ENCODE results near the gene CHRNA10. TPM values are rescaled to one million over a fixed set of nuclear protein-coding genes. Genes with fewer than 3 reads are reported as not detected.

CHRNA10 gene
- total RNA-seq, 4 donors from 2014 or later, result 0.19 to 0.78 (median 0.67) TPM; not detected in 1

DNA sequence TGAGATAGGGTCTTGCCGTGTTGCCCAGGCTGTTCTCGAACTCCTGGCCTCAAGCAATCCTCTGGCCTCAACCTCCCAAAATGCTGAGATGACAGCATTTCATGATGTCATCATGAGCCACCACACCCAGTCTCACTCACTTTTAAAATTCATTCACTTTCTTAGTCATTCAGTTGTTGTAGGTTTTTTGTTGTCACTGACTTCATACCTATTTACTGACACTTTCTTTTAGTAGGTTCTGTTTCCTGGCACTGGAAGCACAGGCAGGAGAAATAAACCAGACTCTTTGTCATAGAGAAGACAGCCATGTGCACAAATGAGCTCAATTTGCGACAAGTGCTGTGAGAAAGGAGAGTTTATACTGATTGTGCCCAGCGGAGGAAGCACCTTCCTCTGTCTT is 39.9 kb downstream of the CHRNA10 start:
- Histone ChIP-seq H3K27ac (no peak overlapping the region), H3K27me3 (no peaks in the 10 kb centered on the region), H3K9me3 (no peaks in the 10 kb centered on the region), H3K36me3 (no peaks in the 10 kb centered on the region), H3K4me1 (no peaks in the 10 kb centered on the region), H3K4me3 (no peak overlapping the region)
- 66 to 73% methylated on average over 3 to 4 of the region's 4 CpGs for WGBS, 2 donors (ENCODE audit: low coverage in 1 of 2)
- no peak for TF ChIP-seq EP300 (IDR thresholded peaks at IDR 0.05)
- no peak for TF ChIP-seq POLR2A (IDR thresholded peaks at IDR 0.05)
- no peak for TF ChIP-seq POLR2AphosphoS5 (IDR thresholded peaks at IDR 0.05)
- TF ChIP-seq, protein P1, sequence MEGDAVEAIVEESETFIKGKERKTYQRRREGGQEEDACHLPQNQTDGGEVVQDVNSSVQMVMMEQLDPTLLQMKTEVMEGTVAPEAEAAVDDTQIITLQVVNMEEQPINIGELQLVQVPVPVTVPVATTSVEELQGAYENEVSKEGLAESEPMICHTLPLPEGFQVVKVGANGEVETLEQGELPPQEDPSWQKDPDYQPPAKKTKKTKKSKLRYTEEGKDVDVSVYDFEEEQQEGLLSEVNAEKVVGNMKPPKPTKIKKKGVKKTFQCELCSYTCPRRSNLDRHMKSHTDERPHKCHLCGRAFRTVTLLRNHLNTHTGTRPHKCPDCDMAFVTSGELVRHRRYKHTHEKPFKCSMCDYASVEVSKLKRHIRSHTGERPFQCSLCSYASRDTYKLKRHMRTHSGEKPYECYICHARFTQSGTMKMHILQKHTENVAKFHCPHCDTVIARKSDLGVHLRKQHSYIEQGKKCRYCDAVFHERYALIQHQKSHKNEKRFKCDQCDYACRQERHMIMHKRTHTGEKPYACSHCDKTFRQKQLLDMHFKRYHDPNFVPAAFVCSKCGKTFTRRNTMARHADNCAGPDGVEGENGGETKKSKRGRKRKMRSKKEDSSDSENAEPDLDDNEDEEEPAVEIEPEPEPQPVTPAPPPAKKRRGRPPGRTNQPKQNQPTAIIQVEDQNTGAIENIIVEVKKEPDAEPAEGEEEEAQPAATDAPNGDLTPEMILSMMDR (IDR thresholded peaks at IDR 0.05), result no peak
- no peak for ATAC-seq

DNA sequence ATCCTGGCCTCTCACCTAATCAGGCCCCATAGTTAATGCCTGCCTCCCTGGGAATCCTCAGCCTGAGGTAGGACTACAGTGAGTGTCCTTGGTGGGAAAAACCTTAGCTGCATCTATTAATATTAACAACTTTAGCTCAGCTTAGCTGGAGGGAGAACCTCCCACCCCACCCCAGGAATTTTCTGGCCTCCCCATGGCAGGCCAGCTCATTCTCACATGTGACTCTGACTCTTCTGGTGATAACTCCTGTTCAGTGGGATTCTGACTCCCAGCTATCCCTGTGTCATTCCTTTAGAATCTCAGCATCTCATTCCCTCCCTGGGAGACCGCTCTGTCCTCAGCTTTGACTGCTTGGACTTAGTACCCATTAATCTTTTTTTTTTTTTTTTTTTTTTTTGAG is 43.9 kb downstream of the CHRNA10 start:
- Histone ChIP-seq H3K4me3 (no peak overlapping the region), H3K36me3 (no peaks in the 10 kb centered on the region), H3K27me3 (no peaks in the 10 kb centered on the region), H3K4me1 (no peaks in the 10 kb centered on the region), H3K9me3 (no peaks in the 10 kb centered on the region), H3K27ac (no peak overlapping the region)
- WGBS, 2 donors (ENCODE audit: low coverage in 1 of 2), result 63 to 83% methylated on average over 1 of the region's 1 CpG
- no peak for TF ChIP-seq POLR2AphosphoS5 (IDR thresholded peaks at IDR 0.05)
- TF ChIP-seq, protein P1 (IDR thresholded peaks at IDR 0.05), result no peak
- TF ChIP-seq POLR2A (IDR thresholded peaks at IDR 0.05), result no peak
- no peak for TF ChIP-seq EP300 (IDR thresholded peaks at IDR 0.05)
- ATAC-seq, result no peak

DNA sequence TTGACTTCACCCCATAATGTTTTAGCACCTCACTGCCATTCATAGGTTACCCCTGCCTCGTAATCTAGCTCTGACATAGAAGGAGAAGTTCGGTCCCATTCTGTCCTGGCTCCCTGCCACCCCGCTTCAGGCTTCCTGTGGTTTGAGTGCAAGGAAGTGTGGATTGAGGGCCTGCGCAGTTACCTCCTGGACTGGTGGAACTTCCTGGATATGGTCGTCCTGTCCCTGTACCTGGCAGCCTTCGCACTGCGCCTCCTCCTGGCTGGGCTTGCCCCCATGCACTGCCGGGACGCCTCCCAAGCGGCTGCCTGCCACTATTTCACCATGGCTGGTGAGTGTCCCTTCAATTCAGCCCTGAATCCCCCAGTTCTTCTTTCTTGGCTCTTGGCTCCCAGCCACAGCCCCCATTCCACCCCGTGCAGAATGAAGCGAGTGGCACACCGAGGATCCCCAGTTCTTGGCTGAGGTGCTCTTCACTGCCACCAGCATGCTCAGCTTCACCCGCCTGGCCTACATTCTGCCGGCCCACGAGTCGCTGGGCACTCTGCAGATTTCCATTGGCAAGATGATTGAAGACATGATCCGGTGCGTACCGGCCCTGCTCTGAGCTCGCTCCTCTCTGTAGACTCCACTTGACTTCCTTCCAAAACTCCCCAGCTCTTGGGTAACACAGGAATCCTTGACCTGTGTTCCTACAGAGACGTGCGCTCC is 44.8 kb downstream of the CHRNA10 start:
- 69 to 89% methylated on average over 15 to 17 of the region's 23 CpGs for WGBS, 2 donors (ENCODE audit: low coverage in 1 of 2)
- no peaks in the 10 kb centered on the region for H3K9me3 ChIP-seq
- no peaks in the 10 kb centered on the region for H3K36me3 ChIP-seq
- TF ChIP-seq POLR2AphosphoS5 (IDR thresholded peaks at IDR 0.05) (no peak), POLR2A (IDR thresholded peaks at IDR 0.05) (no peak), EP300 (IDR thresholded peaks at IDR 0.05) (no peak)
- TF ChIP-seq, protein P1 (IDR thresholded peaks at IDR 0.05), result no peak
- ATAC-seq, result no peak
- H3K4me1 ChIP-seq, result no peaks in the 10 kb centered on the region
- no peaks in the 10 kb centered on the region for H3K27me3 ChIP-seq
- H3K4me3 ChIP-seq, result peak overlapping the region in 1 of 2 donors; percentile 24
- H3K27ac ChIP-seq, result no peak overlapping the region

DNA sequence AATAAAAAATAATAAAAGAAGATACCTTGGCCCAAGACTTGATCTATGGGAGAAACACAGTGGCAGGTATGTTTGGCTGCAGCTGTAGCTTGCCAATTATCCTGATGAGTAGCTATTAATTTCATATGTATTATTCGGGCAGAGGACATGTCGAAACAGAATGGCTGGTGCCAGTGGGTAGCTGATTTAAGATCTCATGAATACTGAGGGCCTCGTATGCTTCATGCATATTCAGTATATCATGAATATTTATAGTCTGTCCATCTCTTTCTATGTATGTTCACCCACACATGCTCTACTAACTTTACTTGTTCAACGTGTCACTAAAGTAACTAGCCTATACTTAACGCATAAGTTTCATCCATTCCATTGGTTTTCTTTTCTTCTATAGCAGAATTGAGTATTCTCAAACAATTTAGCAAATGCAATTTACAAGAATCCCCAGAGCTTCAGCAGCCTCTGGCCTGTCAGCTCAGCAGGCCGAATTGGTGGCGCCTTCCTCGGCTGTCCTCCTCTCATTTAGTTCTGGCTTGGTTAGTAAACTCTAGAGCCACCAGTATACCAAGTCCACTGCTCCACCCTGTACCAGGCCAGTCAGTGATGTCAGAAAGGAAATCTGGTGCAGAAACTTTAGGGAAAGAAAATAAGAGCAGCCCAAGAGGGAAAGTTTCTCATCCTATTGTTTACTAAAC is 47.3 kb downstream of the CHRNA10 start:
- Histone ChIP-seq H3K36me3 (no peaks in the 10 kb centered on the region), H3K4me3 (no peak overlapping the region), H3K9me3 (no peaks in the 10 kb centered on the region), H3K27ac (no peak overlapping the region), H3K4me1 (no peaks in the 10 kb centered on the region), H3K27me3 (no peaks in the 10 kb centered on the region)
- no peak for TF ChIP-seq EP300 (IDR thresholded peaks at IDR 0.05)
- TF ChIP-seq, protein P1 (IDR thresholded peaks at IDR 0.05), result no peak
- no peak for TF ChIP-seq POLR2A (IDR thresholded peaks at IDR 0.05)
- no peak for TF ChIP-seq POLR2AphosphoS5 (IDR thresholded peaks at IDR 0.05)
- no peak for ATAC-seq
- 48 to 60% methylated on average over 5 to 8 of the region's 8 CpGs for WGBS, 2 donors (ENCODE audit: low coverage in 1 of 2)

DNA sequence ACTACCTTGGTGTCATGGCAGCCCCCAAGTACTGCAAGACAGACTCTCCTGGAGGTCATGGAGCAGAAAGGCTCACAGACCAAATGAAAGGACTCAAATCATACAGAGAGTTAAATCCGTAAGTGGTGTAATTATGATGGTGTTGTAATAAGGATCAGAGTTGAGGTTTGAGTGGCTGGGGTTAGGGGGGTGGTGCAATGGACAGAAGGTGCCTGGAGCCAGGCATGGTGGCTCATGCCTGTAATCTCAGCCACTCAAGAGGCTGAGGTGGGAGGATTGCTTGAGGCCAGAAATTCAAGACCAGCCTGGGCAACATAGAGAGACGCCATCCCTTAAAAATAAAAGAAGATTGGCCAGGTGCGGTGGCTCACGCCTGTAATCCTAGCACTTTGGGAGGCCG is 48.1 kb downstream of the CHRNA10 start:
- Histone ChIP-seq H3K27me3 (no peaks in the 10 kb centered on the region), H3K36me3 (no peaks in the 10 kb centered on the region), H3K4me3 (no peak overlapping the region), H3K9me3 (no peaks in the 10 kb centered on the region), H3K27ac (no peak overlapping the region), H3K4me1 (no peaks in the 10 kb centered on the region)
- TF ChIP-seq, protein P1 (IDR thresholded peaks at IDR 0.05), result no peak
- TF ChIP-seq POLR2A (IDR thresholded peaks at IDR 0.05) (no peak), EP300 (IDR thresholded peaks at IDR 0.05) (no peak), POLR2AphosphoS5 (IDR thresholded peaks at IDR 0.05) (no peak)
- ATAC-seq, result no peak
- WGBS, 2 donors (ENCODE audit: low coverage in 1 of 2), result 89 to 95% methylated on average over 5 of the region's 5 CpGs
